ENCODE measurements around the gene RIPOR1. TPM values are rescaled to one million over a fixed set of nuclear protein-coding genes. Genes with fewer than 3 reads are reported as not detected.
"Not testable (repeated sequence)": the region's sequence is repeated elsewhere in the genome, so short reads cannot be mapped to it uniquely, and the experiment has no call there.

The RIPOR1 gene
- total RNA-seq, 1 experiment from 2014 or later: 34.4 TPM

DNA sequence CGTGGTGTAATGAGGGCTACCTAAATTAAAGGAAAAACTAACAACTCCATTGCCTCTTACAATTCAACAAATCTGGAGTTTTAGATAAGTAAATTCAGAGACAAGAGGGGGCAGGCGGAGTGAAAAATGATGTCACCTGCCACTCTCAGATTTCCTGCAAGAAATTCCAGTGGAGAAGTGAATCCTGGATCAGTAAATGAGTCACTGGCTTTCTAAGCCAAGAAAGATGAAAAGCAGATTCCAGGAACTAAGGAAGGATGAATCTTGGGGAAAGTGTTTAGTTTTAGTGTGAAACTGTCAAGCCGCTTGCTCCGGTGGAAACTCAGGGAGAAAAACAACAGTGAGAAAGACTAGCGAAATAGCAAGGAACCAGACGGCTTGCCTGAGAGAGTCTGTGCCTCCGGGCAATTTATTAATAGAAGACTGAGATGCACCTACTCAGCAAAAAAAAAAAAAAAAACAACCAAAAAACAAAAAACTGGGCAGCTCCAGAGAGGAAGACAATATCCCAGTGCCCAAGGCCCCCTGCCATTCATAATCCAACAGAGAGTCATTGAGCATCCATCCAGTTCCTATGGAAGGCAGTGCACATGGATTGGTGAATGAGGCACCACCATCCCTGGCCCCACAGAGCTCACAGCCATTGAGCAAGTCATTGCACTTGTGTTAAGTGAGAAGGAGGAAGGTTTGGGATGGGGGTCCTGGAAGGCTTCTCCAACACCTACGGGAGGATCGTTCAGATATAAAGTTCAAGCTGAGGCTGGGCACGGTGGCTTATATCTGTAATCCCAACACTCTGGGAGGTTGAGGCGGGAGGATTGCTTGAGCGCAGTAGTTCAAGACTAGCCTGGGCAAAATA is 12.1 kb upstream of the RIPOR1 start:
- DNase-seq (ENCODE audit: low read depth): peak; percentile 80

DNA sequence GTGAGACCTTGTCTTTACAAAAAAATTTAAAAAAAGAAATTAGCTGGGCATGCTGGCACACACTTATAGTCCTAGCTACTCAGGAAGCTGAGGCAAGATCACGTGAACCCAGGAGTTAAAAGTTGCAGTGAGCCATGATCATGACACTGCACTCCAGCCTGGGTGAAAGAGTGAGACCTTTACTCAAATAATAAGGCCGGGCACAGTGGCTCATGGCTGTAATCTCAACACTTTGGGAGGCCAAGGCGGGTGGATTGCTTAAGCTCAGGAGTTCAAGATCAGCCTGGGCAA is 11.5 kb upstream of the RIPOR1 start:
- no peak for DNase-seq (ENCODE audit: low read depth)

DNA sequence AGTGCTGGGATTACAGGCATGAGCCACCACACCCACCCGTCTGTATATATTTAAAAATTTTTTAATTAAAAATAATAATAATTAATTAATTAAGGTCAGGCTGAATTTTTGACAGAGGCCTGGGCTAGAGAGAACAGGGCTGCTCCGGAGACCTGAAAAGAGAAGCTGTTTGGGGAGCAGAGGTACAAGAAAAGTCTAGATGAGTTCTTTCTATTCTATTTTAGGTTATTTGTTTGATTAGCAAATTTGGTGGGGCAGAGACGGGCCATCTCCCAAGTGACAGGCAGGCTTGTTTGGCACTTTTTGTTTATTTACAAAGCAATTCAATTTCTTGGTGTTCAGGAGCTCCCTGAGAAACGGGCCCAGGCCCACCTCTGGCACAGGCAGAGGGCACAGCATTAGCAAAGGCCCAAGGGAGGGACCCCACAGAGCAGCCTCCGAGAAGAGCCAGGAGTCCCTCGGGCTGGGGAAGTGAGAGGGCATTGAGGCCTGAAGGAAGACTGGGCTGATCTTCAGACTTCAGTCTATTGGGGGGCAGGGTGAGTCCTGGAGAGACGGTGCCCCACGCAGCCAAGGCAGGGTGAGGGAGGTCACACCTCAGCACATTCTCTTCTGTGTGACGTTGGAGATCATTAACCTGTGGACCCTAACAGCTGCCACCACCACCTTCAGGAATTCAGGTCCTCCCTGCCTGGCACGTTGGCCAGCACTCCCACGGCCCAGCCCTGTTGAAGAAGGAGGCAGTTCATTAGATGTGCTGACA is 10.8 kb upstream of the RIPOR1 start:
- DNase-seq (ENCODE audit: low read depth): no peak

DNA sequence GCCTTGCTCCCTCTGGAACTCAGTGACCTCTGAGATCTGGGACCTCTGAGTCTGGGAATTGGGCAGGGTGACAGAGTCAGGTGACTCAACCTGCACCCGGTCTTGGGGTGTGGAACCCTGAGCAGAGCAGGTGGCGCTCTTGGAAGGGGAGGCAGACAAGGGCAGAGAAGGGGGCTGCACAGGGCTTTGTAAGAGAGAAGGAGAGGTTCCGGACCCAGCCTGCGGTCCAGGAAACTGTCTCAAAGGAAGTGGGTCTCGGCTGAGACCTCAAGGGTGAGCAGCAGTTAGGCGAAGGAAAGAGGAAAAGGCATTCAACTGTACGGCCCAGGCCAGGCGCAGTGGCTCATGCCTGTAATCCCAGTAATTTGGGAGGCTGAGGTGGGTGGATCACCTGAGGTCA is 10.0 kb upstream of the RIPOR1 start:
- DNase-seq (ENCODE audit: low read depth): no peak

DNA sequence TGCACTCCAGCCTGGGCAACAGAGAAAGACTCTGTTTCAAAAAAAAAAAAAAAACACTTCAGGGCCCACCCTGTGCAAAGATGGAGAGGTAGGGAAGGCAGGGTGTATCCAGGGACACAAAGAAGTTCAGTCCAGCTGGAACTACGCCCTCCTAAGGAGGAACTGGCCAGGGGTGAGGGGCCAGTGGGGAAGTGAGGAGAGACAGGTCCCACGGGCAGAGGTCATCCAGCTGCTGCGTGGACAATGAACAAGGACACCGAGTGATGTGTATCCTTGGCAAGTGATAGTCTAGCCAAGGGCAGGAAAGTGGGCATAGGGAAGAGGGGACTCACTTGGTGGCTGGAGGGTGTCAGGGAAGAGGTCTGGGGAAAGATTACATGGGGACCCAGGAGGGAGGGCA is 9.4 kb upstream of the RIPOR1 start:
- DNase-seq (ENCODE audit: low read depth): no peak

- peak; percentile 95 for DNase-seq (ENCODE audit: low read depth)
Observed at GRCh38 chr16:67521095-67521804, 7.4 kb upstream of the RIPOR1 start.

DNA sequence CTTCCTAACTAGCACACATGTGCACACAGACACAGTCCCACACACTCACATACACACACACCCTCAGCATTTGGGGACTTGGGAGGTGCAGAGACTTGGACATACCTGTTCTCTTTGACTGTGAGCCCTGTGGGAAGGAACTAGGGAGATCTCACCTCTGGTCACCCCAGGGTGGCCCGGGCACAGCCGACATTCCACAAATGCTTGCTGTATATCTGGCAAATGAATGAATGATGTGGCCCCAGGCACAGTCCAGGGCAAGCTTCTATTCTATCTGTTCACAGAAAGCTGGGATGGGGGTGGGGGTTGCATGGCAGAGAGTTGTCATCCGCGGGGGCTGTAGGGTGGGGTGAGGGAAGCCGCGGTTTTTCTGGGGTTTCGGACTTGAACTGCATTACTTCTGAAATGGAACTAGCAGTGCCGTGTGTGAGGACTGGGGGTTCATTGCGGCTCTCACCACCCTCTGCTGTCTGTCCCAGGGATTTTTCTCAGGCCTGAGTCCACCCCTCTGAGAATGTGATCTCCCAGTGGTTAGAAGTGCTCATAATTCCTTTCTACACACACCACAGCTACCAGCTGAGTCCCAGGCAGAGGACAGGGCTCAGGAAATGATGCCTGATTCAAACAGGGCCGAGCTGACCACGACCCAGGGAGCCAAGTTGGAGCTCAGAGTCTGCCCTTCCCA is 3.3 kb upstream of the RIPOR1 start:
- peak; percentile 59 for DNase-seq (ENCODE audit: low read depth)

DNA sequence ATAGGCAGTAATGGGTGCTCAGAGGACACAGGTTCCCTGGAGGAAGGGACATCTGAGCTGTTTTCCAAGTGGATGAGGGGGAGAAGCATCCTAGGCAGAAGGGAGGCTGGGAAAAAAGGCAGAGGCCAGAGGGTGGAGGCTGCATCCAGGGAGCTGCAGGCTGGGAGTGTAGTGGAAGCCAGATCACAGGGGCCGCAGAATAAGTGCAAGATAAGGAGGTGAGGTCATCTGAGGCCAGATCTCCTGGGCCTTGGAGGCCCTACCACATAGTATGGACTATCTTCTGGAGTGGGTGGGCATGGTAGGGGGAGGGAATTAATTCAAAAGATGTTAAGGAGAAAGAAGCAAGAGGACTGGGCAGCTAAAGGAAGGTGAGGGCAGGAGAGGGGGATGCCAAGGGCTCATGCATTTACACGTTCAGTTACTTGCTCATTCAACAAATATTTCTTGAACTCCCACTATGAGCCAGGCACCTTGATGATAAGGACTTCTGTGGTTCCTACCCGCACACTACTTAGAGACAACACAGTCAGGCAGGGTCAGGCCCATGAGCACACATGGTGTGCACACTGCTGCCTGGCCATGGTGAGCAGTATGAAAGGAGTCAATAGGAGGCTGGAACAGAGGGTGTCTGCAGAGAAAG is 2.4 kb upstream of the RIPOR1 start:
- peak; percentile 85 for DNase-seq (ENCODE audit: low read depth)

DNA sequence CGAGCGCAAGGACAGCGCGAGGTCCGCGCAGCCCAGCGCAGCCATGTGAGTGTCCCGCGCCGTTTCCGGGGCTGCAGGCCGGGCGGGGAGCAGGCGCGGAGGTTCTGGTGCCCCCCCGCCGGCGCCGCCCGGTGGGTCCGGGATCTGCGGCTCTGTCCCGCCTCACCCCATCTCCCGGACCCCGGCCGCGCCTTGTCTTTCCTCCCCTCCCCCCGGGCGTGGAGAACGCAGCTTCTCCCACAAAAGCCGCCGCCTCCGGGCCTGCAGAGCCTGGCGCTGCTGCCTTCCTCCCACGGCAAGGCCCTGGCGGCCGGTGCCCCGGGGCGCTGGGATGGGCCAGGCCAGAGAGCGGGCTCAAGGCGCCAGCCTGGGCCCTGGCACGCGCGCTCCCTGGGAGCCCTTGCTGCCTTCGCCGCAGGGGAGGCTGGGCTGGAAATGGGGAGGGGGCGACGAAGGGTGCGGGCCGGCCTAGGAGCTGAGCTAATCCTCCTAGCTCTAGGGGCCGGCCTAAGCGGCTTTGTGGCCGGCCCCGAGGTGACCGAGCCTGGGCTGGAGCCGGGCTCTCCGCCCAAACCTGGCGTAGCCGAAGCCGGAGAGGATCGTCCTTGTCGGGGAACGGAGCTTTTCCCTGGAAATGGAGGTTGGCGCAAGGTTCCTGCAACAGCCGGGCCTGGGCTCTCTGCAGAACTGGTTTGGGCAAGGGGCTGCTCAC is 397 bp downstream of the RIPOR1 start:
- DNase-seq (ENCODE audit: low read depth): peak; percentile 72

DNA sequence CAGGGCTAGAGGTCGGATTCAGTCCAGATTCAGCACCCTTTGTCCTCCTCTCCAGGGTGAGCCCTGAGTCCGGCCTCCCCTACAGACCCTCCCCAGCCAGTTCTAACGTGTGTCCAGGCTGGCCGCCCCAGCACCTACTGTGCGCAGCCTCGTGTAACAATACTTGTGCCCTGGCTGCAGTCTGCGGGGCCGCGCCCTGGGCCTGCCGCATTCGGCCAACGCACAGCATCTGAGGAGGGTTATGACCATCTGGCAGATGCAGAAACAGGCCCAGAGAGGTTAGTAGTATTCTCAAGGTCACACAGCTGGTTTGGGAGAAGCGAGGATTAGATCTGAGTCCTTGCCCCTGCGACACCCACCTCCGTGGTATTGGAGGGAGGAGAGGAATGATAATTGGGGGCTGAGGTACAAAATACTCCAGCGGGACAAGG is 968 bp downstream of the RIPOR1 start:
- DNase-seq (ENCODE audit: low read depth): no peak

- peak; percentile 82 for DNase-seq (ENCODE audit: low read depth)
Observed at GRCh38 chr16:67530013-67530939, 1.6 kb downstream of the RIPOR1 start.

- DNase-seq (ENCODE audit: low read depth): no peak
Observed at GRCh38 chr16:67531247-67531646, 2.6 kb downstream of the RIPOR1 start.

DNA sequence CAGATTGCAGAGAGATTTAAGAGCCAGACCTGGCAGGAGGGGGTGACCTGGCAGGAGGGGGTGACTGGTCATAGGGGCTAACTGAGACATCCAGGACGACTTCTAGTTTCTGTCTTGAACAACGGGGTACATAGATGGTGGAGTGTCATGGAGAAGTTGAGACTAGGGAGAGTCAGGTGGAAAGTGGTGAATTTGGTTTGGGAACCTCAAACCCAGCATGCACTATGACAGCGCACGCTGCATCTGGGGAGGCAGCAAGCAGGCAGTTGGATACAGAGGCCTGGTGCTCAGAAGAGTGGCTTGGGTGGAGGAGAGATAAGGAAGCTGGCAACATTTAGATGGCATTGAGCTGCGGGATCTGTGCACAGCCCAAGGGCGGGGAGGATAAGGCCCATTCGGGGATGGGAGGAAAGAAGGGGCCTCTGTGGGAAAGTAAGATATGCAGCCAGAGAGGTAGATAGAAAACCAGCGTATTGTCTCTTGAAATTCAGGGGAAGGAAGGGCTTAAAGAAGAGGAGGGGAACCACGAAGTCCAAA is 4.5 kb downstream of the RIPOR1 start:
- DNase-seq (ENCODE audit: low read depth): no peak

DNA sequence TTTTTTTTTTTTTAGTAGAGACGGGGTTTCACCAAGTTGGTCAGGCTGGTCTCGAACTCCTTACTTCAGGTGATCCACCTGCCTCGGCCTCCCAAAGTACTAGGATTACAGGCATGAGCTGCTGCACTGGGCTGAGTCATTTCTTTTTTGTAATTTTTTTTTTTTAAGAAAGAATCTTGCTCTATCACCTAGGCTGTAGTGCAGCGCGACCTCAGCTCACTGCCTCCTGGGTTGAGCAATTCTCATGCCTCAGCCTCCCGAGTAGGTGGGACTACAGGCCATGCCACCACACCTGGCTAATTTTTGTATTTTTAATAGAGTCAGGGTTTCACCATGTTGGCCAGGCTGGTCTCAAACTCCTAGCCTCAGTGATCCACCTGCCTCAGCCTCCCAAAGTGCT is 5.4 kb downstream of the RIPOR1 start:
- not testable (repeated sequence) for DNase-seq (ENCODE audit: low read depth)

- DNase-seq (ENCODE audit: low read depth): no peak
Observed at GRCh38 chr16:67534431-67534830, 5.8 kb downstream of the RIPOR1 start.

- DNase-seq (ENCODE audit: low read depth): no peak
Observed at GRCh38 chr16:67535201-67535600, 6.6 kb downstream of the RIPOR1 start.

GRCh38 chr16:67537270-67537635 is 8.6 kb downstream of the RIPOR1 start:
- peak; percentile 47 for DNase-seq (ENCODE audit: low read depth)

- no peak for DNase-seq (ENCODE audit: low read depth)
Observed at GRCh38 chr16:67537636-67538591, 9.3 kb downstream of the RIPOR1 start.
